ENCODE results near the gene FLYWCH2.

The FLYWCH2 gene

GRCh38 chr16:2854700-2855309 is 28.2 kb upstream of the FLYWCH2 start:
- no peak for DNase-seq

DNA sequence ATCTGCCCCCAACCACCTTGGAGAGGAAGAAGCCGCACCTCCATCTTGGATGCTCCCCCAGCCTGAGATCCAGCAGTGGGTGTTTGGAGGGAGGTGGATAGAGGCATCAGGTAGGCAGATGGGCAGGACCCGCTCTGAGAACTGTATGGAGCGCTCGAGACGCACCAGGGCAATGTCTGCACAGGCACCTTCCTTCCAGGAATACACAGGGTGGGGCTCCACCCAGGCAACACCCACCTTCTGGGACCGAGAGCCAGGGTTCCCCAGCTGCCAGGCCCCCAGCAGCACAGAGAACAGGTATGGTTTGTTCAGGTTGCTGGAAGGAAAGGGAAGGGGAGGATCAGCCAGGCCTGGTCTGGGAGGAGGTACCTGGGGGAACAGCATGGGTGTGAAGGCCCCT is 27.5 kb upstream of the FLYWCH2 start:
- no peak for DNase-seq

DNA sequence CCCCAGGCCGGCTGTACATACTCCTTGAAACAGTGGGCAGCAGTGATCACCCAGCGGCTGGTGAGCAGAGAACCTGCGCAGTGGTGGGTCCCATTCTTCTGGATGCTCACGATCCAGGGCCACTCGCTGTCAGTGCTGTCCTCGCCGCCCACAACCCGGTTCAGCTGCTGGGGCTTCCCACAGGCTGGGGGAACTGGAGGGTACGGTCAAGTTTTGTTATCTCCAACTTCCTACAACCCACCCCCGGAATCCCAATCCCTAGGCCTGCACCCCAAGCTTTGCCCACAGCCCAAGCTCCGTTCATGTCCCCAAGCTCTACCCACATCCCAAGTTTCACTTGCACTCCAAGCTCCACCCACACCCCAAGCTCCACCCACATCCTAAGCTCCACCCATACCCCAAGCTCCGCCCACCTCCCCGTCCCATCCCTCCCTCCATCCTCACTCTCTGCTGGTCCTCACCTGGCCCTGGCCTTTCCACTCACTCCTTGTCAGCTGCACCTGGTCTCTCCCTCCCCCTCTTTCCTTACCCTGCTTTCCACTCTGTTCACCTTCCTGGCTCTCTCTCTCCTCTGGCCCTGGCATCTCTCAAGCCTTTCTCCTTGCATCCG is 26.8 kb upstream of the FLYWCH2 start:
- DNase-seq: no peak

DNA sequence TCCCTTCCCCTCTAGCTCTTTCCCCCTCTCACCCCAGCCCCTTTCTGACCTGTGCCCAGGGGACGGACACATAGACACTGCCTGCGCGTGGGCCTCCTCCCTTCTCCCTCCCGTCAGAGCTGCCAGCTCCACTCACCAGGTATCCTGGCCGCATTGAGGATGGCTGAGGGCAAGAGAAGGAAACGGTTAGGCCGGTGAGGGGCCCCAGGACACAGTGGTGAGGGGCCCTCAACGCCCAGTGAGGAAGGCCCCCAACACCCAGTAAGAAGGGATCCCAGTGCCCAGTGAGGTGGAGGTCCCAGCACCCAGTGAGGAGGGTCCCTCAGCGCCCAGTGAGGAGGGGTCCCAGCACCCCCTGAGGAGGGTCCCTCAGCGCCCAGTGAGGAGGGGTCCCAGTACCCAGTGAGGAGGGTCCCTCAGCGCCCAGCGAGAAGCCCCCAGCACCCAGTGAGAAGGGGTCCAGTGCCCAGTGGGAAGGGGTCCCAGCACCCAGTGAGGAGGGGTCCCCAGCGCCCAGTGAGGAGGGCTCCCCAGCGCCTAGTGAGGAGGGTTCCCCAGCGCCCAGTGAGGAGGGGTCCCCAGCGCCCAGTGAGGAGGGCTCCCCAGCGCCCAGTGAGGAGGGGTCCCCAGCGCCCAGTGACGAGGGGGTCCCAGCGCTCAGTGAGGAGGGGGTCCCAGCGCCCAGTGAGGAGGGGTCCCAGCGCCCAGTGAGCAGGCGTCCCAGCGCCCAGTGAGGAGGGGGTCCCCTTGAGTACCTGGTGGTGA is 26.1 kb upstream of the FLYWCH2 start:
- DNase-seq: no peak

- no peak for DNase-seq
Measured at GRCh38 chr16:2857451-2858244, 25.4 kb upstream of the FLYWCH2 start, which contains the start of gene PRSS22. TSS of gene PRSS22 (minus strand) at chr16:2858170. CDS start at chr16:2858104, 66 bp downstream.

- DNase-seq: no peak
Measured at GRCh38 chr16:2858245-2859025, 24.6 kb upstream of the FLYWCH2 start.

DNA sequence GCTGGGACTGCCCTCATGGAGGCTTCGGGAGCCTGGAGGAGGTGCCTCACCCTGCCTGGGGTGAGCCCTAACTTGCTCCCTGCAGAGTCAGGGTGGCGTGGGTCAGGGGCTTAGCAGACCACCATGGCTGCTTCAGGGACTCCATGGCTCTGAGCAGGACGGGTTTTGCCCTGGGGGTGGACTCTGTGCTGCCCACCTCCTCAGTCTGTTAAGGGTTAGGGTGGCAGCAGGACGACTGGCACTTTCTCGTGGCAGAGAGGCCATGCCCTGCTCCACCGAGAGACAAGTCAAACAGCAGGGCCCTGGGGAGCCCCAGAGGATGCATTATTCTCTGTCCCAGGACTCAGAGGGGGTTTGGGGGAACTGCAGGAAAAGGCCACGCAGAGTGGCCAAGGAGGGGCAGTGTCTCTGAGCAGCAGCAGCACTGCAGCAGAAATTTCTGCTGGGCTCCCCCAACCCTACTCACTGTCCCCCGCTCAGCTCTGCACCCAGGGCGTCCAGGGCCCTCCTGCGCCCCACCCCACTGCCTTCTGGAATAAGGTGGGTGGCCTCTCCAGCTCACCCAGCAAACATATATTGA is 23.2 kb upstream of the FLYWCH2 start:
- no peak for DNase-seq

- DNase-seq: no peak
Measured at GRCh38 chr16:2860826-2861567, 22.0 kb upstream of the FLYWCH2 start.

- no peak for DNase-seq
Measured at GRCh38 chr16:2865651-2866050, 17.4 kb upstream of the FLYWCH2 start.

GRCh38 chr16:2866431-2866830 is 16.6 kb upstream of the FLYWCH2 start:
- DNase-seq: no peak

GRCh38 chr16:2867661-2867986 is 15.4 kb upstream of the FLYWCH2 start:
- DNase-seq: no peak

DNA sequence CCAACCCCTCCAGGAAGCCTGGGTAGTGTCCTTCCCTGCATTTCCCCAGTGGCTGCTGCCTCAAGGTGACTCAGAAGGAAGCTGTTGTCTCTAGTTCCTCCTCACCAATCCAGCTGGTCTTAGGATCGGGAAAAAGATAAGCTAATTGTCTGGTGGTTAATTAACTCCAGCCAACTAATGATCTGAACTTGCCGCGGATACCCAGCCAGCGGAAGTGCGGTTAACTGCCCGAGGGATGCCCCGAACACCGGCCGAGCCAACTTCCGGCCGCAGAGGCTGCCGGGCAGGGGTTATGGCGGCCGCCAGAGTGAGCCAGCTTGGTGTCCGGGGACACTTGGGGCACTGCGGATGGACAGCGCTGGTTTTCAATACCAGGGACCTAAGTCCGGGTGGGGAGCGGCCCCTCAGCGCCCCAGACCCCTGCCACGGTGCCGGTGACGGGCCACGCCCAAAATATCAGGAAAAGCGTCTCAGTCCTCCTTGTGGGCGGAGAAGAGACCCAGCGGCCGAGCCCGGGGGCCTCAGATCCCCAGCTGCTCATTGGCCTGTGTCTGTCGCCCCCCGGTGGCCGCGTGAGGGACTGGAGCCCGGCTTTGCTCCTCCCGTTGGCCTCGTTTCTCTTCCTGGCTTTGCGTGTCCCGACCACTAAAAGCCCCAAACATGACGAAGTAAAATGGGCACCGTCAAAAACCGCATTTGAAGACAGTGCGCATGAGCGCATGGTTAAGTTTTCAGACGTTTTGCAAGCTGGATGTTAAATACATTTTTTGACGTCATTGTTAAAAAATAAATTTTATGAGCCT is 14.8 kb upstream of the FLYWCH2 start:
- DNase-seq: peak; percentile 95

DNA sequence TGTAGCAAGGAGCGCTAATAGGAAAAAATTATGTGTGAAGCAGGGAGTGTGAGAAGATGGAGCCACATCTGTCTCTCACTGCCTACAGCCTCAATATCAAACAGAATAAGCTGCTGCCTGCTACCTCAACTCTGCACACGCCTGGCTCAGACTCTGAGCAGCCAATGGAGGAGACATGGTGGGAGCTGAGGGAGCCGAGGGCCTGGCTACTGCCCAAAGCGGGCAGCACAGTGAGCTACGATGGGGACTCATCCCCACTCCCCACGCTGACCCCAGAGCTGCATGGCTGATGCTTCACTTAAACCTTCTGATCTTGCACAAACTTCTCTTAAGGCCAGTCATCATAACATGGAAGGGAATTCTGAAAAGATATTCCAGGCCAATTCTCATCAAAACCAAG is 11.1 kb upstream of the FLYWCH2 start:
- DNase-seq: no peak

DNA sequence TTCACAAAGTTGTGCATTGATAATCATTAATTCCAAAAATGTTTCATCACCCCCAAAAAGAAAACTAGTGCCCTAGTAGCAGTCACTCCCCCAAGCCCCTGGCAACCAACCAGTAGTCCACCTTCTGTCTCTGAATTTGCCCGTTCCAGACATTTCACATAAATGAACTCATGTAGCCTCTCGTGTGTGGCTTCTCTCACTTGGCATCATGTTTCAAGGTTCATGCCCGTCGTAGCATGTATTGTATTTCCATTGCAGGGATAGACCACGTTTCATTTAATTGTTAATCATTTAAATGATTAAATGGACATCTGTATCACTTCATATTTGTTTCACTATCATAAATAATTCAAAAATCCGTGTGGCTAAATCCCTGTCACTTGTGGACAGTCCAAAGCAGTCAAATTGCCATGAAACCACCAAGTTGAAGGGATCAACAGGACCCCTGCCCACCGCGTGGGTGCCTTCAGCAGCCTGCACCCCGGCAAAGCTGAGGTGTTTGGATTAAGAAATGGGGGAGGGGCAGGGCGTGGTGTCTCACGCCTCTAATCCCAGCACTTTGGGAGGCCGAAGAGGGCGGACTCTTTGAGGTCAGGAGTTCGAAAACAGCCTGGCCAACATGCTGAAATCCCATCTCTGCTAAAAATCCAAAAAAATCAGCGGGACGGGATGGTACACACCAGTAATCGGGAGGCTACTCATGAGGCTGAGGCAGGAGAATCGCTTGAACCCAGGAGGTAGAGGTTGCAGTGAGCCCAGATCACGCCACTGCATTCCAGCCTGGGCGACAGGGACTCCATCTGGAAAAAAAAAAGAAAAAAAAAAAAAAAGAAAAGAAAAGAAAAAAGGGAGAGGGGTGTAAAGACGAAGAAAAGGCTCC is 8.7 kb upstream of the FLYWCH2 start:
- no peak for DNase-seq

GRCh38 chr16:2874912-2875362 is 8.1 kb upstream of the FLYWCH2 start:
- peak; percentile 64 for DNase-seq

DNA sequence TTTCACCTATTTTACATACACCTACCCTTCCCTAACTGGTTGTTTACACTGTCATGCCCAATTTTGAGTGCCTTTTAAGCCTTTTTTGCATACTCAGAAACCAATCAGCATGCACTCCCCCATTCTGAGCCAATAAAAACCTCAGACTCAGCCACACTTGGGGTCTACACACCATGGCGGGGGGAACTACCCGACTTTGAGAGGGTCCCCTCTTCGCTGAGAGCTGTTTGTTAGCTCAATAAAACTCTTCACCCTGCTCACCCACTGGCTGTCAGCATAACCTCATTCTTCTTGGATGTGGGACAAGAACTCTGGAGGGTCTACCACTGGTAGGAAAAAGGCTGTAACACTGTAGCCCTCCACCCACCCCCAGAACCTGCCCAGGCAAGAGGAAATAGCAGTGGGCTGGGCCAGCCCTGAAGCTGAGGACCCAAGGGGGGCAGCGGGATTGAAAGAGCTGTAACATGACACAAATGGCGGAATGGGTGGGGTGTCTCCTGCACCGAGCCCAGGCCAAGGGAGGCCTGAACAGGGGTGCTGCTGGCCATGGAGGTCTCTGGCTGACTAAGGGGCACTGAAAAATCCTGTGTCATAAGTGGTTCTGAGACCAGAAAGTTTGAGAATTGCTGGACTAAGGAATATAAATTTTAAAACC is 3.0 kb upstream of the FLYWCH2 start:
- DNase-seq: no peak

DNA sequence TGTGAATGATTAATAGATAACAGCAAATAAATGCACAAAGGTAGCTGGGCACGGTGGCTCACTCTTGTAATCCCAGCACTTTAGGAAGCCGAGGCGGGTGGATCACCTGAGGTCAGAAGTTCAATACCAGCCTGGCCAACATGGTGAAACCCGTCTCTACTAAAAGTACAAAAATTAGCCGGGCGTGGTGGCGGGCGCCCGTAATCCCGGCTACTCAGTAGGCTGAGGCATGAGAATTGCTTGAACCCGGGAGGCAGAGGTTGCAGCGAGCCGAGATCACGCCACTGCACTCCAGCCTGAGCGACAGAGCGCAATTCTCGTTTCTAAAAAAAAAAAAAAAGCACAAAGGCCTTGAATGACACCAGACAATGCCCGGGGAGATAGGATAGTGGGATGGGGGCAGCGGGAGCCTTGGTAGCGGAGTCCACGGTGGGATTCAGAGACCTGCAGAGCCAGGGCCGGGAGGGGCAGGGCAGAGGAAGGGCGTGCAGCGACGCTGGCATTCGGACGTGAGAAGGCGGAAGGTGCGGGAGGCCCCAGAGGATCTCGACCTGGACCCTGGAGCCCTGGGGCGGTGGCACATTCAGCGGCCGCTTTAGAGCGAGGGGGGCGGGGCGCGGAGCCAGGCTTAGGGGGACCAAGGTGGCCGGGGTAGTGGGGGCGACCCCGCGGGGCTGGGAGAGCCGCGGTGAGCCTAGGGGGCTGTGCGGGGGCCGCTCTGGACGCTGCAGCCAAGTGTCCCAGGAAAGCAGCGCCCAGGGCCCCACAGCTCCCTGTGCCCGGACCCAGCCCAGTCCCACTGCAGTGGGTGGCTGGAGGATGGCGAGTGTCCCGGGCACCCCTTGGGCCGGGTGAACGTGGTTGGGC is 999 bp upstream of the FLYWCH2 start:
- DNase-seq: peak; percentile 40

- peak; percentile 21 for DNase-seq
Measured at GRCh38 chr16:2883458-2883908, 468 bp downstream of the FLYWCH2 start.
